Ovary (tissue), 9 donors: ENCODE results near the gene PA2G4. TPM values are rescaled to one million over a fixed set of nuclear protein-coding genes. Genes with fewer than 3 reads are reported as not detected.

Source experiments
- DNase-seq, 5 donors: peaks; one replicate each; pipeline ENCODE4 v3.0.0-alpha.2; 2019 to 2020
- H3K27ac ChIP-seq, 2 donors: fragments of 200-600 bp; one replicate each; pipeline versions ENCODE4 v1.5.1 to v1.8.0; 2019 to 2022
- H3K27me3 ChIP-seq: fragments of 200-600 bp; one replicate; pipeline ENCODE4 v1.8.0; 2022
- H3K36me3 ChIP-seq: fragments of 200-600 bp; sonication (generic); one replicate; pipeline ENCODE4 v1.5.1; 2019
- H3K4me1 ChIP-seq: one replicate; pipeline ENCODE4 v1.8.1; 2013; ENCODE audit warnings: mild to moderate bottlenecking, moderate library complexity; ENCODE audit not compliant: insufficient read depth
- H3K4me3 ChIP-seq: fragments of 200-600 bp; sonication (generic); one replicate; pipeline ENCODE4 v1.5.1; 2017
- H3K9me3 ChIP-seq, 2 donors: fragments of 200-600 bp in 1 of 2; sonication (generic) in 1 of 2; one replicate each; pipeline versions ENCODE4 v1.5.1 to v1.8.1; 2013 to 2019; ENCODE audit warnings: mild to moderate bottlenecking in 1 of 2, moderate library complexity in 1 of 2
- CTCF ChIP-seq, 3 donors: fragments of 450-650 bp in 2 of 3; fragments of 200-600 bp in 1 of 3; IDR thresholded peaks; one replicate each; pipeline versions ENCODE4 v1.5.1 to v1.8.0; 2016 to 2022; ENCODE audit warnings: antibody characterized with exemption in 3 of 3, mild to moderate bottlenecking in 1 of 3
- EP300 ChIP-seq: sonication (generic); formaldehyde crosslinking; IDR thresholded peaks from one replicate; pipeline ENCODE4 v1.6.1; 2017; ENCODE audit warnings: antibody characterized with exemption
- POLR2A ChIP-seq: fragments of 450-650 bp; IDR thresholded peaks from one replicate; pipeline ENCODE4 v1.6.1; 2017; ENCODE audit warnings: antibody characterized with exemption, mild to moderate bottlenecking, moderate library complexity
- WGBS, 3 donors: extraction: QIAGEN DNeasy Blood & Tissue Kit in 1 of 3; methylation state at CpG; one replicate each; pipeline versions ENCODE4 v1.1.5 to v1.1.7; 2013 to 2017; 5-methylcytosine and 5-hydroxymethylcytosine counted together
- intact Hi-C, 4 donors: fragments of 100-400 bp; cut with DNase I; formaldehyde crosslinking; loops; one replicate each; pipeline versions ENCODE4 v1.11.0 to v1.15.1; 2022 to 2023
- polyA plus RNA-seq, 2 donors: library from polyadenylated mRNA; stranded (reverse); fragments of 200-250 nt in 1 of 2; fragments of 350-450 nt in 1 of 2; fragmentation: Illumina TruSeq in 1 of 2; extraction: RNeasy Lipid Tissue Mini Kit (QIAGEN cat#74804) in 1 of 2; gene quantifications; one replicate each; pipeline ENCODE4 v1.2.3, GENCODE V29; 2013 to 2014
- total RNA-seq, 7 donors: library from RNA; depleted of rRNA in 2 of 7; stranded (reverse); fragments of >200 nt in 2 of 7; fragmentation: NEBNext Ultra II Directional in 3 of 7; extraction: Animal tissue kit (Norgen Biotek cat#: 25700) in 3 of 7; gene quantifications; one replicate each; pipeline versions ENCODE4 v1.1.0 to v1.2.4, GENCODE V29; 2016 to 2023
- donor health status: DM: no; HTN: no; CAD: no; lungs with moderate emphysema.
- donor health status: DM: no; HTN: no; CAD: no.
- donor health status: Bipolar disorder and iron deficiency.
- donor health status: DM: yes; HTN: yes; CAD: no.
- donor health status: DM: no; HTN: no; CAD: no.
- donor health status: DM: yes; HTN: yes; CAD: no.

PA2G4 gene
- total and polyA plus RNA-seq, 9 donors = 65.6 to 219 (median 79.7) TPM

GRCh38 chr12:56082967-56083366, 21.4 kb upstream of the PA2G4 start:
- intact Hi-C loops = no loop called here
- no peak for TF ChIP-seq POLR2A
- no peak for TF ChIP-seq EP300
- no peak for TF ChIP-seq CTCF (IDR thresholded peaks at IDR 0.05)
- no peak for DNase-seq
- Histone ChIP-seq H3K4me1 (peaks cover 5% of the 10 kb centered on the region), H3K9me3 (no peaks in the 10 kb centered on the region), H3K4me3 (no peak overlapping the region), H3K27ac (no peak overlapping the region), H3K36me3 (no peaks in the 10 kb centered on the region), H3K27me3 (no peaks in the 10 kb centered on the region)
- 47 to 69% (median 58%) methylated on average over 3 of the region's 3 CpGs for WGBS, 3 donors

GRCh38 chr12:56084958-56085543, 19.3 kb upstream of the PA2G4 start:
- H3K36me3 ChIP-seq = no peaks in the 10 kb centered on the region
- TF ChIP-seq POLR2A = no peak
- TF ChIP-seq CTCF (IDR thresholded peaks at IDR 0.05) = no peak
- TF ChIP-seq EP300 = no peak
- H3K4me1 ChIP-seq = peaks cover 2% of the 10 kb centered on the region
- no peaks in the 10 kb centered on the region for H3K9me3 ChIP-seq
- no peak overlapping the region for H3K4me3 ChIP-seq
- H3K27ac ChIP-seq = no peak overlapping the region
- intact Hi-C loops = loop anchor here in 1 of 4 donors (2.0 kb wide), 1 partner anchor 62 kb away; no protein-coding TSS in a partner anchor
- no peaks in the 10 kb centered on the region for H3K27me3 ChIP-seq
- 88 to 92% (median 89%) methylated on average over 15 of the region's 15 CpGs for WGBS, 3 donors
- no peak for DNase-seq

- Histone ChIP-seq H3K36me3 (no peaks in the 10 kb centered on the region), H3K27me3 (no peaks in the 10 kb centered on the region), H3K4me3 (no peak overlapping the region), H3K4me1 (no peaks in the 10 kb centered on the region), H3K9me3 (no peaks in the 10 kb centered on the region), H3K27ac (no peak overlapping the region)
- WGBS, 3 donors = 73 to 74% (median 73%) methylated on average over 3 of the region's 3 CpGs
- DNase-seq = no peak
- TF ChIP-seq EP300 = no peak
- TF ChIP-seq CTCF (IDR thresholded peaks at IDR 0.05) = no peak
- TF ChIP-seq POLR2A = no peak
- intact Hi-C loops = no loop called here
Measured at GRCh38 chr12:56086096-56086495, 18.3 kb upstream of the PA2G4 start.

GRCh38 chr12:56086608-56087007, 17.8 kb upstream of the PA2G4 start:
- no peak overlapping the region for H3K27ac ChIP-seq
- no peak for DNase-seq
- no peaks in the 10 kb centered on the region for H3K36me3 ChIP-seq
- H3K9me3 ChIP-seq = no peaks in the 10 kb centered on the region
- intact Hi-C loops = no loop called here
- H3K4me1 ChIP-seq = no peaks in the 10 kb centered on the region
- WGBS, 3 donors = 85 to 91% (median 88%) methylated on average over 6 of the region's 6 CpGs
- no peaks in the 10 kb centered on the region for H3K27me3 ChIP-seq
- no peak overlapping the region for H3K4me3 ChIP-seq
- TF ChIP-seq EP300 (no peak), CTCF (IDR thresholded peaks at IDR 0.05) (no peak), POLR2A (no peak)
